ENCODE data around the gene PDE2A. TPM values are rescaled to one million over a fixed set of nuclear protein-coding genes. Genes with fewer than 3 reads are reported as not detected.

PDE2A gene
- total RNA-seq, 1 donor from 2014 or later, result 65.9 TPM

GRCh38 chr11:72696866-72697700, 22.9 kb upstream of the PDE2A start:
- Mint-ChIP-seq H3K27ac (ENCODE audit: unreplicated experiment) (no peak overlapping the region), H3K4me3 (ENCODE audit: unreplicated experiment) (no peak overlapping the region), H3K9me3 (ENCODE audit: unreplicated experiment) (no peaks in the 10 kb centered on the region), H3K27me3 (ENCODE audit: unreplicated experiment) (peaks cover 21% of the 10 kb centered on the region), H3K4me1 (ENCODE audit: unreplicated experiment) (no peaks in the 10 kb centered on the region), H3K36me3 (ENCODE audit: low read depth, unreplicated experiment) (peaks cover 40% of the 10 kb centered on the region)
- TF ChIP-seq CTCF (IDR thresholded peaks at IDR 0.05; ENCODE audit: unreplicated experiment), result no peak
- no peak for DNase-seq (ENCODE audit: low spot score)

GRCh38 chr11:72695354-72695753, 21.1 kb upstream of the PDE2A start:
- DNase-seq (ENCODE audit: low spot score), result no peak
- Mint-ChIP-seq H3K4me1 (ENCODE audit: unreplicated experiment) (peaks cover 8% of the 10 kb centered on the region), H3K27me3 (ENCODE audit: unreplicated experiment) (peaks cover 21% of the 10 kb centered on the region), H3K27ac (ENCODE audit: unreplicated experiment) (no peak overlapping the region), H3K4me3 (ENCODE audit: unreplicated experiment) (peak overlapping the region; percentile 45), H3K9me3 (ENCODE audit: unreplicated experiment) (no peaks in the 10 kb centered on the region), H3K36me3 (ENCODE audit: low read depth, unreplicated experiment) (peaks cover 35% of the 10 kb centered on the region)
- no peak for TF ChIP-seq CTCF (IDR thresholded peaks at IDR 0.05; ENCODE audit: unreplicated experiment)

- Mint-ChIP-seq H3K4me1 (ENCODE audit: unreplicated experiment) (peaks cover 26% of the 10 kb centered on the region), H3K36me3 (ENCODE audit: low read depth, unreplicated experiment) (peaks cover 29% of the 10 kb centered on the region), H3K27ac (ENCODE audit: unreplicated experiment) (no peak overlapping the region), H3K4me3 (ENCODE audit: unreplicated experiment) (no peak overlapping the region), H3K27me3 (ENCODE audit: unreplicated experiment) (peaks cover 14% of the 10 kb centered on the region), H3K9me3 (ENCODE audit: unreplicated experiment) (no peaks in the 10 kb centered on the region)
- no peak for TF ChIP-seq CTCF (IDR thresholded peaks at IDR 0.05; ENCODE audit: unreplicated experiment)
- no peak for DNase-seq (ENCODE audit: low spot score)
Observed at GRCh38 chr11:72693271-72693968, 19.2 kb upstream of the PDE2A start.

GRCh38 chr11:72692498-72693237, 18.4 kb upstream of the PDE2A start:
- Mint-ChIP-seq H3K9me3 (ENCODE audit: unreplicated experiment) (no peaks in the 10 kb centered on the region), H3K36me3 (ENCODE audit: low read depth, unreplicated experiment) (peaks cover 31% of the 10 kb centered on the region)

More at GRCh38 chr11:72692498-72693237, 18.4 kb upstream of the PDE2A start:
- no peak overlapping the region for H3K4me3 Mint-ChIP-seq (ENCODE audit: unreplicated experiment)
- no peak for TF ChIP-seq CTCF (IDR thresholded peaks at IDR 0.05; ENCODE audit: unreplicated experiment)
- peaks cover 13% of the 10 kb centered on the region for H3K27me3 Mint-ChIP-seq (ENCODE audit: unreplicated experiment)
- no peak overlapping the region for H3K27ac Mint-ChIP-seq (ENCODE audit: unreplicated experiment)
- DNase-seq (ENCODE audit: low spot score), result no peak
- H3K4me1 Mint-ChIP-seq (ENCODE audit: unreplicated experiment), result peaks cover 26% of the 10 kb centered on the region
